Trophoblast cell (in vitro differentiated cells and primary cell): ENCODE results near the gene VAT1L.

ENCODE experiments used
- DNase-seq, 2 donors: peaks; one replicate each; pipeline ENCODE4 v3.0.0-alpha.2; 2016
- H2AFZ ChIP-seq: 2 replicates; pipeline ENCODE4 v1.6.1; 2013; ENCODE audit warnings: low read length, moderate library complexity, mild to moderate bottlenecking; ENCODE audit not compliant: insufficient read depth, poor library complexity
- H2AK5ac ChIP-seq: 2 replicates; pipeline ENCODE4 v1.6.1; 2013; ENCODE audit warnings: mild to moderate bottlenecking, low read length
- H2BK120ac ChIP-seq: 2 replicates; pipeline ENCODE4 v1.6.1; 2013; ENCODE audit warnings: low read length, mild to moderate bottlenecking, moderate library complexity; ENCODE audit not compliant: insufficient read depth, poor library complexity
- H2BK12ac ChIP-seq: 2 replicates; pipeline ENCODE4 v1.6.1; 2013; ENCODE audit warnings: mild to moderate bottlenecking, low read length, moderate library complexity
- H2BK5ac ChIP-seq: 2 replicates; pipeline ENCODE4 v1.6.1; 2013; ENCODE audit warnings: low read length, low read depth, moderate library complexity, mild to moderate bottlenecking; ENCODE audit not compliant: poor library complexity
- H3K14ac ChIP-seq: 2 replicates; pipeline ENCODE4 v1.6.1; 2013; ENCODE audit warnings: mild to moderate bottlenecking, low read length
- H3K18ac ChIP-seq: 2 replicates; pipeline ENCODE4 v1.6.1; 2013; ENCODE audit warnings: mild to moderate bottlenecking, low read length
- H3K23ac ChIP-seq: 2 replicates; pipeline ENCODE4 v1.6.1; 2013; ENCODE audit warnings: low read length
- H3K27ac ChIP-seq: 2 replicates; pipeline ENCODE4 v1.5.1; 2013; ENCODE audit warnings: low read depth, mild to moderate bottlenecking, inconsistent platforms, low read length, moderate library complexity
- H3K27me3 ChIP-seq: 2 replicates; pipeline ENCODE4 v1.6.1; 2013; ENCODE audit warnings: inconsistent platforms, mild to moderate bottlenecking, low read length, moderate library complexity; ENCODE audit not compliant: insufficient read depth
- H3K36me3 ChIP-seq, 2 experiments: 1 replicate in 1 of 2; 2 replicates in 1 of 2; pipeline ENCODE4 v1.6.1; 2013; ENCODE audit warnings: low read length in 2 of 2, mild to moderate bottlenecking in 2 of 2, moderate library complexity in 1 of 2; ENCODE audit not compliant: insufficient read depth in 2 of 2, control insufficient read depth in 1 of 2
- H3K4ac ChIP-seq: 2 replicates; pipeline ENCODE4 v1.6.1; 2013; ENCODE audit warnings: low read depth, mild to moderate bottlenecking, low read length, moderate library complexity
- H3K4me1 ChIP-seq, 2 experiments: 1 replicate in 1 of 2; 2 replicates in 1 of 2; pipeline ENCODE4 v1.6.1; 2013; ENCODE audit warnings: low read length in 2 of 2, mild to moderate bottlenecking in 2 of 2, moderate library complexity in 1 of 2; ENCODE audit not compliant: insufficient read depth in 2 of 2, control insufficient read depth in 1 of 2
- H3K4me2 ChIP-seq: 2 replicates; pipeline ENCODE4 v1.6.1; 2013; ENCODE audit warnings: inconsistent platforms, mild to moderate bottlenecking, low read length, moderate library complexity
- H3K4me3 ChIP-seq: 2 replicates; pipeline ENCODE4 v1.5.1; 2013; ENCODE audit warnings: mild to moderate bottlenecking, low read depth, low read length, inconsistent platforms
- H3K79me1 ChIP-seq: one replicate; pipeline ENCODE4 v1.6.1; 2013; ENCODE audit warnings: low read length
- H3K79me2 ChIP-seq: 2 replicates; pipeline ENCODE4 v1.6.1; 2013; ENCODE audit warnings: low read length, mild to moderate bottlenecking; ENCODE audit not compliant: control insufficient read depth, insufficient read depth, poor library complexity
- H3K9ac ChIP-seq: 2 replicates; pipeline ENCODE4 v1.6.1; 2013; ENCODE audit warnings: mild to moderate bottlenecking, low read length
- H3K9me3 ChIP-seq: 2 replicates; pipeline ENCODE4 v1.6.1; 2013; ENCODE audit warnings: low read depth, mild to moderate bottlenecking, control low read depth, inconsistent platforms, low read length; ENCODE audit not compliant: insufficient read depth
- H4K12ac ChIP-seq: 2 replicates; pipeline ENCODE4 v1.6.1; 2013; ENCODE audit warnings: low read depth, mild to moderate bottlenecking, low read length, moderate library complexity
- H4K8ac ChIP-seq: 2 replicates; pipeline ENCODE4 v1.6.1; 2013; ENCODE audit warnings: low read depth, mild to moderate bottlenecking, low read length, moderate library complexity
- H4K91ac ChIP-seq: one replicate; pipeline ENCODE4 v1.6.1; 2013; ENCODE audit warnings: low read depth, mild to moderate bottlenecking, low read length, moderate library complexity
- WGBS: extraction: QIAGEN DNeasy Blood & Tissue Kit; methylation state at CpG from one replicate; pipeline ENCODE4 v1.1.7; 2013; ENCODE audit warnings: missing lambda C conversion rate; ENCODE audit not compliant: insufficient read length, insufficient coverage; ENCODE audit errors: extremely low coverage; 5-methylcytosine and 5-hydroxymethylcytosine counted together

VAT1L gene

DNA sequence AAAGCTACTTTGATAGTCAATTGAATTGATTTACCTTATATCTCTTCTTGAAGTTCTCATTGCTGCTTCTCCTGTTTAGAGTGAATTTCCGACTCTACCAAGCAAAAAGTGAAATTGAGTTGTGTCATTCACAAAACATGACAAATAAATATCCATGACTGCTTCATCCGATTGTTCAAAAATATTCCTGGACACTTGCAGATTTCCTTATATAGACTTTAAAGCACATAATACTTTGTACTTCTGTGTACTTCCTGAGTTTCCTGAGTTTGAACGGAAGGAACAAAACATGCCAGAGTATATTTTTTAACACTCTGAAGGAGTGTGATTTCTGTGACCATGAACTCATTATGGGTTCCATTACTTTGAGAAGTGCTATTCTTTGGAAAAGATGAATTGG, 20.5 kb upstream of the VAT1L start:
- Histone ChIP-seq H3K36me3 (no peaks in the 10 kb centered on the region), H3K79me1 (peaks cover 2% of the 10 kb centered on the region), H4K12ac (no peak overlapping the region), H2BK12ac (no peak overlapping the region), H3K4me2 (no peak overlapping the region), H3K4ac (no peak overlapping the region), H3K4me1 (peaks cover 10% of the 10 kb centered on the region in 2 experiments), H3K79me2 (no peaks in the 10 kb centered on the region), H2AFZ (no peak overlapping the region), H2AK5ac (no peak overlapping the region), H3K4me3 (no peak overlapping the region), H3K23ac (no peak overlapping the region), H3K18ac (no peak overlapping the region), H2BK5ac (no peak overlapping the region), H3K9me3 (no peaks in the 10 kb centered on the region), H3K14ac (no peak overlapping the region), H3K27ac (no peak overlapping the region), H2BK120ac (no peak overlapping the region), H3K9ac (no peak overlapping the region), H3K27me3 (no peaks in the 10 kb centered on the region), H4K8ac (no peak overlapping the region), H4K91ac (no peak overlapping the region)
- no CpG with 5 or more reads among the region's 3 CpGs for WGBS
- DNase-seq: no peak

GRCh38 chr16:77775911-77776909, 12.2 kb upstream of the VAT1L start:
- Histone ChIP-seq H3K4me1 (peaks cover 10 to 11% of the 10 kb centered on the region in 2 experiments), H3K9ac (no peak overlapping the region), H2BK12ac (no peak overlapping the region), H4K12ac (no peak overlapping the region), H3K23ac (no peak overlapping the region), H2BK5ac (no peak overlapping the region), H3K9me3 (no peaks in the 10 kb centered on the region), H4K91ac (no peak overlapping the region), H3K79me2 (no peaks in the 10 kb centered on the region), H3K27ac (no peak overlapping the region), H3K4me3 (no peak overlapping the region), H3K36me3 (no peaks in the 10 kb centered on the region), H3K4ac (no peak overlapping the region), H3K79me1 (peaks cover 3% of the 10 kb centered on the region), H4K8ac (no peak overlapping the region), H2BK120ac (no peak overlapping the region), H2AK5ac (no peak overlapping the region), H3K27me3 (no peaks in the 10 kb centered on the region), H3K18ac (no peak overlapping the region), H3K4me2 (no peak overlapping the region), H2AFZ (no peak overlapping the region), H3K14ac (no peak overlapping the region)
- WGBS: no CpG with 5 or more reads among the region's 6 CpGs
- no peak for DNase-seq

DNA sequence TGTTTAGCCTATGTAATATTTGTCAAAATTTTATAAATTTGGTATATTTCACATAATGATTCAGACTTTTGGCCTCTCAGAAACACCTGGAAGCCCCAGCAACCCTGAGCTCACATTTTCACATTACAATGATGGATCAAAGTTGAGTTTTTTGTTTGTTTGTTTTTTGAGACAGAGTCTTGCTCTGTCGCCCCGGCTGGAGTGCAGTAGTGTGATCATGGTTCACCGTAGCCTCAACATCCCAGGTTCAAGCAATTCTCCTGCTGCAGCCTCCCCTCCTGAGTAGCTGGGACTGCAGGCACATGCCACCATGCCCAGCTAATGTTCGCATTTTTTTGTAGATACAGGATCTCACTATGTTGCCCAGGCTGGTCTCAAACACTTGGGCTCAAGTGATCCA, 10.6 kb upstream of the VAT1L start:
- Histone ChIP-seq H3K27ac (no peak overlapping the region), H3K36me3 (no peaks in the 10 kb centered on the region), H3K14ac (no peak overlapping the region), H2BK12ac (no peak overlapping the region), H3K4me2 (no peak overlapping the region), H3K9me3 (no peaks in the 10 kb centered on the region), H4K12ac (no peak overlapping the region), H3K79me1 (peaks cover 3% of the 10 kb centered on the region), H2AK5ac (no peak overlapping the region), H2BK5ac (no peak overlapping the region), H3K18ac (no peak overlapping the region), H2BK120ac (no peak overlapping the region), H3K4me3 (no peak overlapping the region), H2AFZ (no peak overlapping the region), H3K4ac (no peak overlapping the region), H3K9ac (no peak overlapping the region), H3K27me3 (no peaks in the 10 kb centered on the region), H3K23ac (no peak overlapping the region), H3K4me1 (peaks cover 10 to 11% of the 10 kb centered on the region in 2 experiments), H3K79me2 (no peaks in the 10 kb centered on the region), H4K8ac (no peak overlapping the region), H4K91ac (peak overlapping the region; percentile 59)
- DNase-seq: no peak
- WGBS: no CpG with 5 or more reads among the region's 4 CpGs

DNA sequence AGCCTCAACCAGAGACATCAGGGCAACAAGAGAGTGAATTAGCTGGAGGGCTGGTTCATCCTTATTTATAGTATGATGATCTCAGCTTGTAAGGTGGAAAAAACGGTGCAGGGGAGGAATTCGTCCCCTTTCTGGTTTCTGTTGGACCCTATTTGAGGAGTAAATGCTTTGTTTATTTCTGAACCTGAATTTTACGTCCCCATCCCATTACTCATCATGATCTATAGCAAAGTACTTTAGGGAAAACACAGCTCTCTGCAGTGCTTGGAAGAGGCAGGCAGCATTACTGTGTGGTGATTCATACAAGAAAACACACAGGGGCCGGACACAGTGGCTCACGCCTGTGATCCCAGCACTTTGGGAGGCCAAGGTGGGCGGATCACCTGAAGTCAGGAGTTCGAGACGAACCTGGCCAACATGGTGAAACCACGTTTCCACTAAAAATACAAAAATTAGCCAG, 8.0 kb upstream of the VAT1L start:
- Histone ChIP-seq H3K79me2 (no peaks in the 10 kb centered on the region), H3K23ac (no peak overlapping the region), H3K18ac (peak overlapping the region; percentile 23), H3K9me3 (no peaks in the 10 kb centered on the region), H2AFZ (no peak overlapping the region), H2BK5ac (no peak overlapping the region), H4K91ac (no peak overlapping the region), H3K36me3 (no peaks in the 10 kb centered on the region), H2AK5ac (no peak overlapping the region), H3K14ac (no peak overlapping the region), H3K4me3 (no peak overlapping the region), H2BK12ac (no peak overlapping the region), H3K79me1 (peaks cover 3% of the 10 kb centered on the region), H4K8ac (peak overlapping the region; percentile 35), H2BK120ac (peak overlapping the region; percentile 2), H4K12ac (no peak overlapping the region), H3K27me3 (no peaks in the 10 kb centered on the region), H3K4ac (no peak overlapping the region), H3K4me1 (peaks cover 10 to 11% of the 10 kb centered on the region in 2 experiments), H3K9ac (no peak overlapping the region), H3K4me2 (no peak overlapping the region), H3K27ac (peak overlapping the region; percentile 64)
- WGBS: no CpG with 5 or more reads among the region's 9 CpGs
- peak; percentile 17 to 37 for DNase-seq
